SK-N-MC (cell line): ENCODE data around the gene MLYCD.

Experiments used
- EZH2 ChIP-seq: fragments of 200-600 bp; sonication (generic); IDR thresholded peaks from one replicate; pipeline ENCODE4 v1.6.1; 2017; ENCODE audit warnings: antibody characterized with exemption
- FOXP2 ChIP-seq: optimal IDR thresholded peaks from 2 replicates; pipeline ENCODE3; 2011; ENCODE audit warnings: mild to moderate bottlenecking, moderate library complexity; ENCODE audit not compliant: insufficient read depth; ENCODE audit errors: extremely low read length, control extremely low read depth
- POLR2AphosphoS5 ChIP-seq: IDR thresholded peaks from 2 replicates; pipeline ENCODE4 v1.6.1; 2012; ENCODE audit warnings: mild to moderate bottlenecking, low read depth, low read length, borderline replicate concordance

GRCh38 chr16:83913245-83913633, 14.3 kb downstream of the MLYCD start:
- TF ChIP-seq POLR2AphosphoS5 (no peak), EZH2 (no peak), FOXP2 (no peak)
